ENCODE results near the gene HS6ST3.

DNA sequence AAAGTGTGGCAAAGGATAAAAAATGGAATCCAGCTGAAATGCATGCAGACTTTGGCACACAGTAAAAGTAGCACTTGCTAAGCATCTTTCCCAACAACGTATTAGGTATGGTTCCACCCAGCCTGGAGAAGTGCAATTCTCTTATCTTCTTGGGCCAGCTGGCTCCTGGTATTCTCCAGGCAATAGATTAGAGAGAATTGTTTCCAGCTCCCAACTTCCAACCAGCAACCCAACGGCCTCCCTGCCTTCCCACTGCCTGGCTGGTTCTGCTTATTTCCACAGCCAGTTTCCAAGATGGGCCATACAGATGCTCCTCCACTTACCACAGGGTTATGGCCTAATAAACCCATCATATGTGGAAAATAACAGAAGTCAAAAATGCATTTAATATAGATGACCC, 771.0 kb downstream of the HS6ST3 start:
- TF ChIP-seq EZH2 (IDR thresholded peaks at IDR 0.05; ENCODE audit: borderline replicate concordance) = no peak
- TF ChIP-seq, protein P1, sequence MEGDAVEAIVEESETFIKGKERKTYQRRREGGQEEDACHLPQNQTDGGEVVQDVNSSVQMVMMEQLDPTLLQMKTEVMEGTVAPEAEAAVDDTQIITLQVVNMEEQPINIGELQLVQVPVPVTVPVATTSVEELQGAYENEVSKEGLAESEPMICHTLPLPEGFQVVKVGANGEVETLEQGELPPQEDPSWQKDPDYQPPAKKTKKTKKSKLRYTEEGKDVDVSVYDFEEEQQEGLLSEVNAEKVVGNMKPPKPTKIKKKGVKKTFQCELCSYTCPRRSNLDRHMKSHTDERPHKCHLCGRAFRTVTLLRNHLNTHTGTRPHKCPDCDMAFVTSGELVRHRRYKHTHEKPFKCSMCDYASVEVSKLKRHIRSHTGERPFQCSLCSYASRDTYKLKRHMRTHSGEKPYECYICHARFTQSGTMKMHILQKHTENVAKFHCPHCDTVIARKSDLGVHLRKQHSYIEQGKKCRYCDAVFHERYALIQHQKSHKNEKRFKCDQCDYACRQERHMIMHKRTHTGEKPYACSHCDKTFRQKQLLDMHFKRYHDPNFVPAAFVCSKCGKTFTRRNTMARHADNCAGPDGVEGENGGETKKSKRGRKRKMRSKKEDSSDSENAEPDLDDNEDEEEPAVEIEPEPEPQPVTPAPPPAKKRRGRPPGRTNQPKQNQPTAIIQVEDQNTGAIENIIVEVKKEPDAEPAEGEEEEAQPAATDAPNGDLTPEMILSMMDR (IDR thresholded peaks at IDR 0.05; ENCODE audit: poor library complexity) = no peak

Data from hepatocyte (in vitro differentiated cells).